Astrocyte of the cerebellum (primary cell): ENCODE measurements around the gene EPHA2.
A peak's percentile ranks its signal among the peaks of the same experiment; 100 is the strongest.
"Not testable (repeated sequence)": the region's sequence is repeated elsewhere in the genome, so short reads cannot be mapped to it uniquely, and the experiment has no call there.

Experiments
- DNase-seq: peaks from one replicate; pipeline ENCODE4 v3.0.0-alpha.2; 2011; ENCODE audit warnings: low read depth
- H3K4me3 ChIP-seq: 2 replicates; pipeline ENCODE4 v1.5.1; 2011; ENCODE audit warnings: mild to moderate bottlenecking, low read depth, low read length, moderate library complexity
- in situ Hi-C: cut with HindIII; loops from 2 replicates; pipeline ENCODE4 v1.10.0; 2017; ENCODE audit warnings: low sequenced_read_pairs
- TF ChIP-seq, protein P1 (sequence below): IDR thresholded peaks from 2 replicates; pipeline ENCODE4 v1.5.1; 2012; ENCODE audit warnings: low read length, low read depth, moderate library complexity, mild to moderate bottlenecking; ENCODE audit errors: missing control alignments

Gene EPHA2

DNA sequence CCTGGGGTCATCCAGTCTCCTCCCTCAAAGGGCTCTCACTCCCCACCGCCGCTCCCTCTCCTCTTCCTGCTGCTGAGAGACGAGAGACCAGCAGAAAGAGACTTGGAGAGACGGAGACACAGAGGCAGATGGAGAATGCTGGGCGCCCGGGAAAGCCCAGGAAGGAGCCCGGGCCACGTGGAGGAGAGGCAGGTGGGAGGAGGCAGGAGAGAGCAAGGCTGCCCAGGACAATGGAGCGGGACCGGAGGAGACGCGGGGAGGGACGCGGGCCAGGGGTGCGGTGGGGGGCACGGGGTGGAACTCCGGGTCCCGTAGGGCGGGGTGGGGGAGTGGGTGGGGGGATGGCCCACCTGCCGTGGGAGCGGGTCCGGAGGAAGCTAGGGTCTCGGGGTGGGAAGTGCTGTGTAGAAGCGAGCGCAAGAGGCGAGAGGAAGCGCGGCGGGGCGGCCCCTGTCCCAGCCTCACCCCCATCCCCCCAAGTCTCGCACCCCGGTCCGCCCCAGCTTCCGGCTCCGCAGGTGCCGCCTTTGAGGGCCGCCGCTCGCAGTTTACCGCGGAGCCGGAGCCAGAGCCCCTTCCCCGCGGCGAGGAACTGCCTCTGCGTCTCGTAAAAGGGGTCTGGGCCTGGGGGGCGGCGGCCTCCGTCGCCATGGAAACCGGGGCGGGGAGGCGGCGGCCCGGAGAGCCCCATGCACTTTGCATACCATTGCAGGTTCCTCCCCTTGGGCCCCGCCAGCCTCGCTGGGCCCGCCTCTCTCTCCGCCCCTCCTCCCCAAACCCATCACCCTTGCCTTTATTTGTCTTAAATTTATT is 11.7 kb upstream of the EPHA2 start:
- DNase-seq = no peak
- H3K4me3 ChIP-seq = peak overlapping the region; percentile 43
- in situ Hi-C loops = no loop called here
- TF ChIP-seq, protein P1, sequence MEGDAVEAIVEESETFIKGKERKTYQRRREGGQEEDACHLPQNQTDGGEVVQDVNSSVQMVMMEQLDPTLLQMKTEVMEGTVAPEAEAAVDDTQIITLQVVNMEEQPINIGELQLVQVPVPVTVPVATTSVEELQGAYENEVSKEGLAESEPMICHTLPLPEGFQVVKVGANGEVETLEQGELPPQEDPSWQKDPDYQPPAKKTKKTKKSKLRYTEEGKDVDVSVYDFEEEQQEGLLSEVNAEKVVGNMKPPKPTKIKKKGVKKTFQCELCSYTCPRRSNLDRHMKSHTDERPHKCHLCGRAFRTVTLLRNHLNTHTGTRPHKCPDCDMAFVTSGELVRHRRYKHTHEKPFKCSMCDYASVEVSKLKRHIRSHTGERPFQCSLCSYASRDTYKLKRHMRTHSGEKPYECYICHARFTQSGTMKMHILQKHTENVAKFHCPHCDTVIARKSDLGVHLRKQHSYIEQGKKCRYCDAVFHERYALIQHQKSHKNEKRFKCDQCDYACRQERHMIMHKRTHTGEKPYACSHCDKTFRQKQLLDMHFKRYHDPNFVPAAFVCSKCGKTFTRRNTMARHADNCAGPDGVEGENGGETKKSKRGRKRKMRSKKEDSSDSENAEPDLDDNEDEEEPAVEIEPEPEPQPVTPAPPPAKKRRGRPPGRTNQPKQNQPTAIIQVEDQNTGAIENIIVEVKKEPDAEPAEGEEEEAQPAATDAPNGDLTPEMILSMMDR = no peak

DNA sequence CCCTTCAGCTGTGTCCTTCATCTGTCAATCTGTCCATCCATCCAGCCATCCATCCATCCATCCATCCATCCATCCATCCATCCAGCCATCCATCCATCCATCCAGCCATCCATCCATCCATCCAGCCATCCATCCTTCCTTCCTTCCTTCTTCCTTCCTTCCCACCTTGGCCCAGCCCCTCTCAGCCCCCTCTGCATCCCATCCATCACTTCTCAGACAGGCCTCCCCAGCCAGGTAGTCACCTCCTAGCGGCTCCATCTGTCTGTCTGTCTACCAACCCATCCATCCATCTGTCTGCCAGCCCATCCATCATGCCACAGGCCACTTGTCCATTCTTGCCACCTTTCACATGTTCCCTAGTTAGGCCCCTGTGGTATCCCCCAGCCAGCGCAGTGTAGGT is 10.2 kb upstream of the EPHA2 start:
- TF ChIP-seq, protein P1 = no peak
- in situ Hi-C loops = no loop called here
- DNase-seq = no peak
- no peak overlapping the region for H3K4me3 ChIP-seq

DNA sequence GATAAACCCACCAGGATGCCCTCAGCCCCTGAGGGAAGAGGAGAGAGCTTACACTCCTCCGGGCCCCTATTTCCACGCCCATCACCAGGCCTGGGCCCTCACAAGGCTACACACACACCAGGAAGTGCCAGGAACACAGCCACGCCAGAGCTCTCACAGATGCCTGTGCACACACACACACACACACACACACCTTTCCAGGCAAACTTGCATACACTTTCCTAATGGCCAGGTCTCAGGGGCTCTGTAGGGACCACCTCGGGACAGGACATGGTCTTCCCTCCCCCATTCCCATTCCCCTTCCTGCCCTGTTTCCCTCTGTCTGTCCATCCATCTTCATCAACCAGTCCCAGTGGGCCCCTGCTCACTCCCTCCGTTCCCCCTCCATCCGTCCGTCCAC is 9.7 kb upstream of the EPHA2 start:
- TF ChIP-seq, protein P1 = no peak
- no peak for DNase-seq
- in situ Hi-C loops = no loop called here
- H3K4me3 ChIP-seq = no peak overlapping the region

DNA sequence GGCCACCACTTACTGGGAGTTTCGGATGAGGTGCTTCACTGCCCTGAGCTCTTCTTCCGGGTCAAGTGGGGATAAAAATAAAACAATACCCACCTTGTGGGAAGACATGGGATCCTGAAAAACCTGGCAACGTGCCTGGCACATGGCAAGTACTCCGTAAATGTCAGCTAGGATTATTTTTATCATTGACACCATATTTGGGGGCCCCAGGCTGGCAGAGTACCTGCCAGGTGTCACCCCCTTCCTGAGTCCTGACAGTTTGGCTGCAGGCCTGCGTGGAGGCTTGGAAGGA is 9.2 kb upstream of the EPHA2 start:
- in situ Hi-C loops = no loop called here
- no peak overlapping the region for H3K4me3 ChIP-seq
- DNase-seq = no peak
- TF ChIP-seq, protein P1 = no peak

DNA sequence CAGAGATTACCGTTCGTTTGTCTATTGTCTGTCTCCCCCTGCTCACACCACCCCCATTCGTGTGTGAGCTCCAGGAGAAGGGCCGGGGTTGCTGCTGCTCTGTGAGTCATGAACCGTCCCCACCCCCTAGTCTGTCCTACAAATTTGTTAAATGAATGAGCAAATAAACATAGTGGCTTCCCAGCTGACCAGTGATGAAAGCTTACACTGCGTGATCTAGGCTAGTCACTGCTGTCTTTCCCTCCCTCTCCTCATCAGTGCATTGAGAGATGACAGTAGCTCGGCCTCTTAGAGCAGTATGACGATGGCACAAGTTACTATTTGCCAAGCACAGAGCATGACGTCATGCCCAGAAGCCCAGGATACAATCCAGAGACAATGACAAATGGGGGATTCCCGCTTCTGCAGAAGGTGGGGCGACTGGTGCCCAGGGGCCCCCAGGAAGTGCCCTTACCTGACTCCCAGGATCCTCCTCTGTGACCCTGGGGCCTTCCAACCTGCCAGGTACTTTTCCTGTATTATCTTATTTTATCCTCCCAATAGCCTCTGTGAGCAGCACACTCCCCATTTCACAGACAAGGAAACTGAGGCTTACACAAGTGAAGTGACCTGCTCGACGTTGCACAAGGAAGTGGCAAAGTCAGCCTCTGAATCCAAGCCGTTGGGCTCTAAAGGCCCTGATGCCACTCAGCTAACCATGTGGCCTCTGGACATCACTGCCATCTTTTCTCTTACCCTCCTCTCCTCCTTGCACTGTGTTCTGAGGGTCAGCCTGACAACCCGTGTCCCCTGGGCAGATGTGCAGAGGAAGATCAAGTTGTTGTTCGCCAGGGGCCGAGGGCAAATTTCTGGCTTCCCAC is 8.6 kb upstream of the EPHA2 start:
- TF ChIP-seq, protein P1 = no peak
- in situ Hi-C loops = no loop called here
- H3K4me3 ChIP-seq = no peak overlapping the region
- DNase-seq = peak; percentile 75

DNA sequence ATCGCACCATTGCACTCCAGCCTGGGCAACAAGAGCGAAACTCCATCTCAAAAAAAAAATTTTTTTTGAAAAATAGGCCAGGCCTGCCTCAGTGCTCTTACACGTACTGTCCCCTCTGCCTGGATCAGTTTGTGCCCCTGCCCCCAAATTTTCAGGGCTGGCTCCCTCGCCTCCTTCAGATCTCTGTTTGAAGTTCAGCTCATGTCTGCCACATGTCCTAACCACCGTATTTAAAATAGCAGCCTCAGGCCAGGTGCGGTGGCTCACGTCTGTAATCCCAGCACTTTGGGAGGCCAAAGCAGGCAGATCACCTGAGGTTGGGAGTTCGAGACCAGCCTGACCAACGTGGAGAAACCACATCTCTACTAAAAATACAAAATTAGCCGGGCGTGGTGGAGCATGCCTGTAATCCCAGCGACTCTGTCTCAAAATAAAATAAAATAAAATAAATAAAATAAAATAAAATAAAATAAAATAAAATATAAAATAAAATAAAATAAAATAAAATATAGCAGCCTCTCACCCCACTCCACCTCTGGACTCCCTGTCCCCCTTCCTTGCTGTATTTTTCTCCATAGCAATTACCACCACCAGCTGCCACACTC is 7.8 kb upstream of the EPHA2 start:
- H3K4me3 ChIP-seq, in situ Hi-C loops, DNase-seq: not testable (repeated sequence)

DNA sequence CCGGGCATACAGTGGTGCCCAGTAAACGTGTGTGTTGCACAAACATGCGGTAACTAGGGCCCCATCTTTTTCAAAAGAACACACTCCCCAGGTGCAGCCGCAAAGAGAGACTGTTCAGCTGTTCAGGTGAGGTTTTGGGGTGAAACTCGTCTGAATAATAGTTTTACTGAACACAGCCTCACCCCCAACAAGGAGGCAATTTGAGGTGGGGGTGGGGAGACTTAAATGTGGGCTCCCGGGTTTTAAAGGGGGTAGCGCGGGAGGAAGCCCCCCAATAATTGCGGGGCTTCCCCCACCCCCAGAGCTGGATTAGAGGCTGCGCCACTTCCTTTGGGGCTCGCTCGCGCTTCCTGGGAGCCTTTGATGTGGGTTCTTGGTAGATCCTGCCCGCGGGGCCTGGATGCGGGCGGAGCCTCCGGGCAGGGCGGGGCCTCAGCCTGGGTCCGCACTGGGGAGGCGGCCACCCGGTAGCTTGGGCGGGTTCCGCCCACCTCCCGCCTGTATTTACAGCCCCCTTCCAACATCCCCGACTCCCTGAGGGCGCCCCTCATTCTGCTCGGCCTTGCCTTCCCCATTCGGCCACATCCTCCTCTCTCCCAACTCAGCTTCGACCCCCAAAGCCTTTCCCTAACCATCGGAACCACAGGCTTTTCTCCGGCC is 6.4 kb upstream of the EPHA2 start:
- TF ChIP-seq, protein P1 = no peak
- H3K4me3 ChIP-seq = no peak overlapping the region
- in situ Hi-C loops = no loop called here
- no peak for DNase-seq
